Heart left ventricle (tissue), 16 donors: ENCODE data around the gene TEKT2. TPM values are rescaled to one million over a fixed set of nuclear protein-coding genes. Genes with fewer than 3 reads are reported as not detected.

Experiments used
- ATAC-seq, 4 donors: fragments of 200-7000 bp; cut with Tn5 transposase; one replicate each; pipeline ENCODE4 v1.9.1; 2020 to 2022; ENCODE audit warnings: moderate library complexity in 4 of 4, mild to moderate bottlenecking in 3 of 4, moderate number of reproducible peaks in 1 of 4
- DNase-seq, 5 donors: peaks; one replicate each; pipeline ENCODE4 v3.0.0-alpha.2; 2020
- H3K27ac ChIP-seq, 12 donors: fragments of 200-600 bp; sonication (generic) in 4 of 12; one replicate each; pipeline versions ENCODE4 v1.5.0 to v1.8.0; 2016 to 2022; ENCODE audit warnings: mild to moderate bottlenecking in 2 of 12
- H3K27me3 ChIP-seq, 9 donors: fragments of 200-600 bp; sonication (generic) in 2 of 9; one replicate each; pipeline versions ENCODE4 v1.5.1 to v1.8.0; 2016 to 2022; ENCODE audit warnings: mild to moderate bottlenecking in 3 of 9
- H3K36me3 ChIP-seq, 9 donors: fragments of 200-600 bp; sonication (generic) in 2 of 9; one replicate each; pipeline versions ENCODE4 v1.5.0 to v1.8.0; 2018 to 2022; ENCODE audit warnings: mild to moderate bottlenecking in 2 of 9
- H3K4me1 ChIP-seq, 12 donors: fragments of 200-600 bp; sonication (generic) in 4 of 12; one replicate each; pipeline versions ENCODE4 v1.5.0 to v1.8.0; 2016 to 2022; ENCODE audit warnings: mild to moderate bottlenecking in 3 of 12
- H3K4me3 ChIP-seq, 12 donors: fragments of 200-600 bp; sonication (generic) in 4 of 12; one replicate each; pipeline versions ENCODE4 v1.5.0 to v1.8.0; 2017 to 2022; ENCODE audit warnings: mild to moderate bottlenecking in 9 of 12, moderate library complexity in 4 of 12
- H3K9me3 ChIP-seq, 12 donors: fragments of 200-600 bp; sonication (generic) in 4 of 12; one replicate each; pipeline versions ENCODE4 v1.5.0 to v1.8.0; 2016 to 2022; ENCODE audit warnings: mild to moderate bottlenecking in 1 of 12
- POLR2A ChIP-seq, 2 donors: fragments of 450-650 bp; IDR thresholded peaks; one replicate each; pipeline ENCODE4 v1.6.1; 2017; ENCODE audit warnings: antibody characterized with exemption in 2 of 2, mild to moderate bottlenecking in 2 of 2, moderate library complexity in 2 of 2
- WGBS, 4 donors: extraction: QIAGEN DNeasy Blood & Tissue Kit in 2 of 4; methylation state at CpG; one replicate each; pipeline versions ENCODE4 v1.1.5 to v1.1.7; 2013 to 2018; 5-methylcytosine and 5-hydroxymethylcytosine counted together
- intact Hi-C, 10 donors: fragments of 100-400 bp; cut with DNase I; formaldehyde crosslinking; loops; one replicate each; pipeline versions ENCODE4 v1.11.1 to v1.14.2; 2022
- polyA plus RNA-seq, 2 donors: library from polyadenylated mRNA; stranded (reverse); fragments of 200-250 nt; gene quantifications; one replicate each; pipeline ENCODE4 v1.2.3, GENCODE V29; 2013
- total RNA-seq, 9 donors: library from RNA; depleted of rRNA in 2 of 9; stranded (reverse); fragments of >200 nt in 2 of 9; fragmentation: NEBNext Ultra II Directional in 3 of 9; extraction: Animal tissue kit (Norgen Biotek cat#: 25700) in 3 of 9; gene quantifications; one replicate each; pipeline versions ENCODE4 v1.1.0 to v1.2.4, GENCODE V29; 2016 to 2023
- TF ChIP-seq, protein P1 (sequence below), 12 donors: fragments of 200-600 bp; sonication (generic) in 4 of 12; IDR thresholded peaks; one replicate each; pipeline versions ENCODE4 v1.5.0 to v1.8.0; 2018 to 2022; ENCODE audit warnings: antibody characterized with exemption in 12 of 12, mild to moderate bottlenecking in 5 of 12
- donor health status: ischemic (EF 13 %, LVEDD 7.1; RV severe dilation, severe dysfunction).
- donor health status: healthy with polysubstance abuse.
- donor health status: DM: no; HTN: yes; CAD: no.
- donor health status: DM: no; HTN: no; CAD: no.
- donor health status: ischemic (EF 25% LVEDD 6.9; RV normal size, moderate dysfunction).
- donor health status: ischemic (EF 25% LVEDD 5.7; RV mildly dilated, moderate dysfunction).
- donor health status: healthy.
- donor health status: DM: yes; HTN: yes; CAD: no.
- donor health status: ischemic (EF 35%, LVEDD 5.7; RV mildly dilated, moderate dysfunction).
- donor health status: nonischemic (EF 11% LVEDD 7.7; RV severe dilation, severe dysfunction).
- donor health status: DM: yes; HTN: yes; CAD: no.
- donor health status: PGD.
- donor health status: ischemic (EF 29% LVEDD 5.4; RV normal size, mild dysfunction).
- donor health status: nonischemic (EF 23%, LVEDD 6.1; RV moderate dilation, normal function).

The TEKT2 gene
- total and polyA plus RNA-seq, 11 donors, result 0.07 to 0.23 (median 0.18) TPM; not detected in 7

DNA sequence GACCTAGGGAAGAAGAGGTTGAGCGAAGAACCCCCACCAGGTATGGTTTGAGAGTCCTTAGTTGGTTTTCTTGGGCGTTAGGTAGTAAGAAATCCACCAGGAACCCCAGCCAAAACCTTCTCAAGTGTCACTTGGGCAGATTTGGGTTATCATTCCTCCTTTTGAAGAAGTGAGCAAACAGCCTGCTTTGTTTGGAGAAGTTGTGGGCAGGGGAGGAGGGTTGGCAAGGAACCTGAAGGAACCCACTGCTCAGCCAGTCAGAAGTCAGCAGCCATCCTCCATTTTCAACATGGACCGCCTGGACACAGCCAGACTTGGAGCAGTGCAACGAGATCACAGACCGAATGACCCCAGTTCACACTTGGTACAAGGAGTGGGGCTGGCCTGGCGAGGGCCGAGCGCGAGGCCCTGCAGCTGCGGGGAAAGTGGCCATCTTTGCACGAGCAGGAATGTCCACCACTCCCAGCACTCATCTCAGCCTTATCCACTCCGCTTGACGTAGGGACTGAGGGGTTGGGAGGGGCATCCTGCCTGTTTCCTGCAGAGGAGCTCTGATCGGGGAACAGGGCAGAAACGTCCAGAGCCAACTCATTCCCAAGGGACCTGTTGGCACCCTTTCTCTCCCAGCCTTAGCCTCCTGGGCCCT, 12.0 kb downstream of the TEKT2 start:
- H3K36me3 ChIP-seq, result peaks cover 4 to 55% (median 46%) of the 10 kb centered on the region in 9 donors
- DNase-seq (no peak), ATAC-seq (no peak)
- no peak overlapping the region for H3K4me3 ChIP-seq
- H3K9me3 ChIP-seq, result no peaks in the 10 kb centered on the region
- WGBS, 4 donors, result 60 to 71% (median 61%) methylated on average over 14 to 15 of the region's 15 CpGs
- no peak for TF ChIP-seq POLR2A (IDR thresholded peaks at IDR 0.05)
- TF ChIP-seq, protein P1, sequence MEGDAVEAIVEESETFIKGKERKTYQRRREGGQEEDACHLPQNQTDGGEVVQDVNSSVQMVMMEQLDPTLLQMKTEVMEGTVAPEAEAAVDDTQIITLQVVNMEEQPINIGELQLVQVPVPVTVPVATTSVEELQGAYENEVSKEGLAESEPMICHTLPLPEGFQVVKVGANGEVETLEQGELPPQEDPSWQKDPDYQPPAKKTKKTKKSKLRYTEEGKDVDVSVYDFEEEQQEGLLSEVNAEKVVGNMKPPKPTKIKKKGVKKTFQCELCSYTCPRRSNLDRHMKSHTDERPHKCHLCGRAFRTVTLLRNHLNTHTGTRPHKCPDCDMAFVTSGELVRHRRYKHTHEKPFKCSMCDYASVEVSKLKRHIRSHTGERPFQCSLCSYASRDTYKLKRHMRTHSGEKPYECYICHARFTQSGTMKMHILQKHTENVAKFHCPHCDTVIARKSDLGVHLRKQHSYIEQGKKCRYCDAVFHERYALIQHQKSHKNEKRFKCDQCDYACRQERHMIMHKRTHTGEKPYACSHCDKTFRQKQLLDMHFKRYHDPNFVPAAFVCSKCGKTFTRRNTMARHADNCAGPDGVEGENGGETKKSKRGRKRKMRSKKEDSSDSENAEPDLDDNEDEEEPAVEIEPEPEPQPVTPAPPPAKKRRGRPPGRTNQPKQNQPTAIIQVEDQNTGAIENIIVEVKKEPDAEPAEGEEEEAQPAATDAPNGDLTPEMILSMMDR (IDR thresholded peaks at IDR 0.05), result no peak
- H3K4me1 ChIP-seq, result peaks cover 0 to 50% (median 23%) of the 10 kb centered on the region in 12 donors
- H3K27ac ChIP-seq, result peak overlapping the region in 1 of 12 donors; percentile 38
- intact Hi-C loops, result loop anchor here in 9 of 10 donors (5.0 kb wide), 4 partner anchors 36 to 326 kb away; no protein-coding TSS in a partner anchor
- H3K27me3 ChIP-seq, result no peaks in the 10 kb centered on the region

DNA sequence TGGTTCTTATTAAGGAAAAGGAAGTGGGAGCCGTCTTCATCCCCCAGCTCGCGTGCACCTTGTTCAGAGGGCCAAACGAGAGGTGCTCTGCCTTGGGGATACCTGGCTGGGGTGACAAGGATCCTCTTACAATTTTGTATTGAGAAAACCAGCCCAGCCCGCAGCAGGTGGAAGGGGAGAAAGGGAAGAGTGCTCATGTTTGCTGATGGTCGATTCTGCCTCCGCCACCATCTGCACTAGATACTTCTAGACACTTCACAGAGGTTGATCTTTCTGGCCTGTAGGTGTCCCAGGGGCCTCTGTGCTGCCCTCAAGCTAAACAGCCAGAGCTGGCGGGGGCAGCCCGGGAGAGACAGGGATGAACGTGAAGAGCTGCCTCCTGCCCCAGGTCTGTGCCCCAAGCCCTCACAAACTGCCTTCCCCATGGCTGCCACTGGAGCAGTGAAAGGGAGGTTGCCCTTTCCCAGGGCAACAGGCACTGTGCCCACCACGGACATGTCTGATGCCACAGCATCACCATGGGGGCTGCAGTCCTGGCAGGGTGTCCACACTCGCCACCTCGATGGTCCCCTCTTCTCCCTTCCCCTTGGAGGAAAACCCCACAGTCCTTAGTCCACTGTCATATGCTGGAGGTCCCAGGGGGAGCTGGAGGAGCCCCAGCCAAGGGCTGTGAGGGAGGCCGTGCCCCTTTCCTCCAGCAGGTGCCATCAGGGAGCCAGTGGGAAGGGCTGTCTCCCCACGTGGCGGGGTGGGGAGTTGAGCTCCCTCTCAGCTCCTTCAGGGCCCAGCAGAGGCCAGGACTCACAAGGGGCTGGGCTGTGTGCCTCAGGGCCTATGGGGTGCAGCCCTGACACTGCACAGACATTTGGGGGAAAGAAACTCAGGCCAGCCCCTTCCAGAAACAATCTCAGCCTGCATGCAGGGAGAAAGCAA, 12.9 kb downstream of the TEKT2 start:
- ATAC-seq, result no peak

DNA sequence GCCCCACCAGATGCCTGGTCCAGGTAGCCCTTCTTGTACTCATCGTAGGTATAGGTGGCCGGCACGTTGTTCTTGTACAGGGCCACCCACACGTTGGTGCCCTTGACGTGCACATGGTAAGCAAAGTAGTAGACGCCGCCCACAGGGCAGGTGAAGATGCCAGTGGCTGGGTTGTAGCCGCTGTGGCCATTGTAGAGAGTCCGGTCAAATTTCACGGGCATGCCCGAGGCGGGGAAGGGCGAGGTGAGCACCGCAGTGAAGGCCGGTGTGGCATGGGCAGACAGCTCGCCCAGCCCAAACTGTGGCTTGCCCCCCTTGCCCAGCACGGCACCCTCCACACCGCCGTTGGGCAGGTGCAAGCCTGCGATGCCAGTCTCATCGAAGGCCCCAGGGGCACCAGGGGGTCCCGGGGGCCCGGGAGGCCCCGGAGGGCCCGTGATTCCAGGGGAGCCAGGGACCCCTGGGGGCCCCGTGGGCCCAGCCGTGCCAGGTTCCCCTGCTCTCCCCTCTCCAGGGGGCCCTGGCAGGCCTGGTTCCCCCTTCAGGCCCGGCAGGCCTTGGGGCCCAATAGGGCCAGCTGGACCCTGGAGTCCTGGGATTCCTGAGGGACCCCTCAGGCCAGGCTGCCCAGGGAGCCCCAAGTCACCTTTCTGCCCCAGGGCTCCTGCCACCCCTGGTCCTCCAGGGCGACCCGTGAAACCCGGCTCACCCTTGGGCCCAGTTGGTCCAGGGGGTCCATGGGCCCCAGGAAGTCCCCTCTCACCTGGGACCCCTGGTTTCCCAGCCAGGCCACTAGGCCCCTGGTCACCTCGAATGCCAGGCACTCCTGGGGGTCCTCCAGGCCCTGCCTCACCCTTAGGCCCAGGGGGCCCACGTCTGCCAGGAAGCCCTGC, 14.0 kb downstream of the TEKT2 start:
- ATAC-seq (peak in 1 of 4 donors; percentile 2), DNase-seq (no peak)
- intact Hi-C loops, result loop anchor here (2.0 to 5.0 kb wide), 8 partner anchors 34 to 324 kb away; no protein-coding TSS in a partner anchor
- Histone ChIP-seq H3K27me3 (no peaks in the 10 kb centered on the region), H3K9me3 (no peaks in the 10 kb centered on the region), H3K4me1 (peaks cover 0 to 45% (median 19%) of the 10 kb centered on the region in 12 donors), H3K4me3 (no peak overlapping the region), H3K27ac (no peak overlapping the region), H3K36me3 (peaks cover 0 to 35% (median 26%) of the 10 kb centered on the region in 9 donors)
- 87 to 95% (median 92%) methylated on average over 8 to 33 of the region's 33 CpGs for WGBS, 4 donors
- TF ChIP-seq, protein P1 (IDR thresholded peaks at IDR 0.05), result no peak

More for the DNA sequence above, 12.9 kb downstream of the TEKT2 start:
- H3K36me3 ChIP-seq, result peaks cover 4 to 47% (median 38%) of the 10 kb centered on the region in 9 donors
- WGBS, 4 donors, result 69 to 76% (median 71%) methylated on average over 13 to 16 of the region's 16 CpGs
- TF ChIP-seq, protein P1 (IDR thresholded peaks at IDR 0.05), result no peak
- no peak for TF ChIP-seq POLR2A (IDR thresholded peaks at IDR 0.05)
- no peak overlapping the region for H3K27ac ChIP-seq
- no peaks in the 10 kb centered on the region for H3K27me3 ChIP-seq
- intact Hi-C loops, result loop anchor here in 9 of 10 donors (5.0 kb wide), 4 partner anchors 36 to 326 kb away; no protein-coding TSS in a partner anchor
- DNase-seq, result no peak
- H3K9me3 ChIP-seq, result no peaks in the 10 kb centered on the region
- no peak overlapping the region for H3K4me3 ChIP-seq
- H3K4me1 ChIP-seq, result peaks cover 0 to 47% (median 20%) of the 10 kb centered on the region in 12 donors
